HG02852 (cell line): ENCODE results near the gene ESYT1.

ENCODE experiments used
- ATAC-seq: cut with Tn5 transposase; IDR thresholded peaks from one replicate; pipeline ENCODE4 v1.9.1; 2021; ENCODE audit warnings: mild to moderate bottlenecking, moderate library complexity; ENCODE audit not compliant: unreplicated experiment

Gene ESYT1

GRCh38 chr12:56127888-56128669 is at the start of gene ESYT1:
Gene ESYT1, plus strand, starts transcription at chr12:56128267. Its CDS starts 53 bp downstream, at chr12:56128320.
- peak; percentile 89 for ATAC-seq

GRCh38 chr12:56078427-56078826 is 49.6 kb upstream of the ESYT1 start:
- no peak for ATAC-seq

- peak; percentile 48 for ATAC-seq
Measured at GRCh38 chr12:56078931-56079722, 48.9 kb upstream of the ESYT1 start.

GRCh38 chr12:56079723-56080555 is 48.1 kb upstream of the ESYT1 start, which contains the start of gene ERBB3:
Gene ERBB3, plus strand, starts transcription at chr12:56080165. Its CDS starts 136 bp downstream, at chr12:56080301.
- ATAC-seq, result peak; percentile 33

GRCh38 chr12:56080556-56081138 is 47.4 kb upstream of the ESYT1 start:
- ATAC-seq, result no peak

GRCh38 chr12:56081393-56082347 is 46.4 kb upstream of the ESYT1 start:
- no peak for ATAC-seq

GRCh38 chr12:56082382-56082781 is 45.7 kb upstream of the ESYT1 start:
- ATAC-seq, result no peak

- no peak for ATAC-seq
Measured at GRCh38 chr12:56082967-56083366, 45.1 kb upstream of the ESYT1 start.

GRCh38 chr12:56084958-56085543 is 43.0 kb upstream of the ESYT1 start:
- no peak for ATAC-seq

GRCh38 chr12:56086096-56086495 is 42.0 kb upstream of the ESYT1 start:
- ATAC-seq, result no peak

- ATAC-seq, result no peak
Measured at GRCh38 chr12:56086608-56087007, 41.5 kb upstream of the ESYT1 start.

- ATAC-seq, result no peak
Measured at GRCh38 chr12:56087220-56087619, 40.8 kb upstream of the ESYT1 start.

- no peak for ATAC-seq
Measured at GRCh38 chr12:56097738-56098137, 30.3 kb upstream of the ESYT1 start.

GRCh38 chr12:56098592-56098991 is 29.5 kb upstream of the ESYT1 start:
- no peak for ATAC-seq

GRCh38 chr12:56099787-56100186 is 28.3 kb upstream of the ESYT1 start:
- ATAC-seq, result no peak

GRCh38 chr12:56101045-56101444 is 27.0 kb upstream of the ESYT1 start:
- ATAC-seq, result no peak

- no peak for ATAC-seq
Measured at GRCh38 chr12:56102683-56103065, 25.4 kb upstream of the ESYT1 start.

GRCh38 chr12:56103066-56103711 is 24.9 kb upstream of the ESYT1 start:
- no peak for ATAC-seq

- no peak for ATAC-seq
Measured at GRCh38 chr12:56103823-56104108, 24.3 kb upstream of the ESYT1 start.
